ENCODE results near the gene HES3.

- no peak for TF ChIP-seq POLR2AphosphoS5 (IDR thresholded peaks at IDR 0.05)
- TF ChIP-seq CTCF (IDR thresholded peaks at IDR 0.05) = no peak
- TF ChIP-seq POLR2A (IDR thresholded peaks at IDR 0.05; ENCODE audit: low read depth) = no peak
- no peak for TF ChIP-seq EP300 (IDR thresholded peaks at IDR 0.05)
Observed at GRCh38 chr1:6282577-6283270, 38.7 kb downstream of the HES3 start.
